Glutamatergic neuron (in vitro differentiated cells): ENCODE data around the gene AP4M1. TPM values are rescaled to one million over a fixed set of nuclear protein-coding genes. Genes with fewer than 3 reads are reported as not detected.

Experiments used
- DNase-seq: peaks from one replicate; pipeline ENCODE4 v3.0.0; 2022
- H3K27ac Mint-ChIP-seq: one replicate; pipeline ENCODE4 v1.8.0; 2020; ENCODE audit warnings: mild to moderate bottlenecking, mixed read lengths, inconsistent platforms; ENCODE audit not compliant: unreplicated experiment
- H3K27me3 Mint-ChIP-seq: one replicate; pipeline ENCODE4 v1.8.0; 2020; ENCODE audit warnings: mild to moderate bottlenecking, moderate library complexity, mixed read lengths, inconsistent platforms; ENCODE audit not compliant: unreplicated experiment
- H3K36me3 Mint-ChIP-seq: one replicate; pipeline ENCODE4 v1.8.0; 2020; ENCODE audit warnings: mild to moderate bottlenecking, mixed read lengths, inconsistent platforms; ENCODE audit not compliant: unreplicated experiment
- H3K4me1 Mint-ChIP-seq: one replicate; pipeline ENCODE4 v1.8.0; 2020; ENCODE audit warnings: mild to moderate bottlenecking, low read depth, mixed read lengths, inconsistent platforms; ENCODE audit not compliant: unreplicated experiment
- H3K4me3 Mint-ChIP-seq: one replicate; pipeline ENCODE4 v1.8.0; 2020; ENCODE audit warnings: mild to moderate bottlenecking, mixed read lengths, inconsistent platforms; ENCODE audit not compliant: unreplicated experiment
- H3K9me3 Mint-ChIP-seq: one replicate; pipeline ENCODE4 v1.8.0; 2020; ENCODE audit warnings: mild to moderate bottlenecking, moderate library complexity, mixed read lengths, inconsistent platforms; ENCODE audit not compliant: unreplicated experiment
- CTCF ChIP-seq: fragments of 200-600 bp; sonication (generic); IDR thresholded peaks from one replicate; pipeline ENCODE4 v1.5.0; 2021; ENCODE audit not compliant: partially characterized antibody, unreplicated experiment
- total RNA-seq: library from RNA; stranded (reverse); fragmentation: NEBNext Ultra II Directional; extraction: Animal tissue kit (Norgen Biotek cat#: 25700); gene quantifications from one replicate; pipeline ENCODE4 v1.2.1, GENCODE V29; 2021; ENCODE audit not compliant: unreplicated experiment

The AP4M1 gene
- total RNA-seq, 1 donor from 2014 or later: 25.9 TPM

- Mint-ChIP-seq H3K4me1 (peaks cover 32% of the 10 kb centered on the region), H3K27me3 (peaks cover 29% of the 10 kb centered on the region), H3K9me3 (peaks cover 31% of the 10 kb centered on the region), H3K4me3 (peak overlapping the region; percentile 99), H3K36me3 (peaks cover 23% of the 10 kb centered on the region), H3K27ac (peak overlapping the region; percentile 98)
- no peak for TF ChIP-seq CTCF
- no peak for DNase-seq
Observed at GRCh38 chr7:100099452-100099851, 2.0 kb upstream of the AP4M1 start.

- Mint-ChIP-seq H3K27me3 (peaks cover 29% of the 10 kb centered on the region), H3K36me3 (peaks cover 23% of the 10 kb centered on the region), H3K4me3 (peak overlapping the region; percentile 99), H3K4me1 (peaks cover 28% of the 10 kb centered on the region), H3K27ac (peak overlapping the region; percentile 98), H3K9me3 (peaks cover 31% of the 10 kb centered on the region)
- TF ChIP-seq CTCF: no peak
- DNase-seq: peak; percentile 98
Observed at GRCh38 chr7:100100420-100101015, 925 bp upstream of the AP4M1 start.

GRCh38 chr7:100102950-100103840 lies 1.8 kb downstream of the AP4M1 start:
- Mint-ChIP-seq H3K27ac (peak overlapping the region; percentile 28), H3K4me1 (peaks cover 18% of the 10 kb centered on the region), H3K27me3 (peaks cover 29% of the 10 kb centered on the region), H3K9me3 (peaks cover 20% of the 10 kb centered on the region), H3K36me3 (peaks cover 19% of the 10 kb centered on the region), H3K4me3 (peak overlapping the region; percentile 91)
- DNase-seq: no peak
- TF ChIP-seq CTCF: no peak

- no peak for TF ChIP-seq CTCF
- Mint-ChIP-seq H3K4me3 (no peak overlapping the region), H3K9me3 (peaks cover 11% of the 10 kb centered on the region), H3K27me3 (peaks cover 16% of the 10 kb centered on the region), H3K4me1 (no peaks in the 10 kb centered on the region), H3K27ac (no peak overlapping the region), H3K36me3 (no peaks in the 10 kb centered on the region)
- no peak for DNase-seq
Observed at GRCh38 chr7:100105534-100105933, 4.1 kb downstream of the AP4M1 start.

GRCh38 chr7:100106633-100107032 lies 5.2 kb downstream of the AP4M1 start:
- no peak for TF ChIP-seq CTCF
- H3K27ac Mint-ChIP-seq: no peak overlapping the region
- DNase-seq: no peak
- peaks cover 6% of the 10 kb centered on the region for H3K9me3 Mint-ChIP-seq
- no peak overlapping the region for H3K4me3 Mint-ChIP-seq
- peaks cover 10% of the 10 kb centered on the region for H3K27me3 Mint-ChIP-seq
- no peaks in the 10 kb centered on the region for H3K36me3 Mint-ChIP-seq
- H3K4me1 Mint-ChIP-seq: no peaks in the 10 kb centered on the region
